GM19397 (cell line): ENCODE measurements around the gene RUFY1.

ENCODE experiments used
- ATAC-seq: cut with Tn5 transposase; IDR thresholded peaks from one replicate; pipeline ENCODE4 v1.9.1; 2021; ENCODE audit warnings: mild to moderate bottlenecking, moderate library complexity; ENCODE audit not compliant: unreplicated experiment

RUFY1 gene

GRCh38 chr5:179601871-179602625 is 51.7 kb downstream of the RUFY1 start:
- ATAC-seq, result no peak

GRCh38 chr5:179603308-179603707 is 53.0 kb downstream of the RUFY1 start:
- no peak for ATAC-seq

GRCh38 chr5:179605026-179605833 is 54.9 kb downstream of the RUFY1 start:
- ATAC-seq, result no peak

- no peak for ATAC-seq
Observed at GRCh38 chr5:179606071-179606909, 55.9 kb downstream of the RUFY1 start.

- ATAC-seq, result no peak
Observed at GRCh38 chr5:179606910-179607159, 56.5 kb downstream of the RUFY1 start.

GRCh38 chr5:179607160-179607931 is 57.0 kb downstream of the RUFY1 start:
- ATAC-seq, result no peak

- no peak for ATAC-seq
Observed at GRCh38 chr5:179608131-179608581, 57.8 kb downstream of the RUFY1 start.

GRCh38 chr5:179609834-179610108 is 59.4 kb downstream of the RUFY1 start:
- ATAC-seq, result no peak

GRCh38 chr5:179610109-179610902 is 60.0 kb downstream of the RUFY1 start:
- ATAC-seq, result no peak

GRCh38 chr5:179610903-179611265 is 60.5 kb downstream of the RUFY1 start:
- no peak for ATAC-seq

- no peak for ATAC-seq
Observed at GRCh38 chr5:179612577-179613459, 62.5 kb downstream of the RUFY1 start.

GRCh38 chr5:179613460-179614071 is 63.2 kb downstream of the RUFY1 start:
- no peak for ATAC-seq

GRCh38 chr5:179614745-179615144 is 64.4 kb downstream of the RUFY1 start:
- no peak for ATAC-seq

GRCh38 chr5:179615203-179615602 is 64.8 kb downstream of the RUFY1 start:
- ATAC-seq, result no peak

- no peak for ATAC-seq
Observed at GRCh38 chr5:179616002-179616594, 65.7 kb downstream of the RUFY1 start.

- no peak for ATAC-seq
Observed at GRCh38 chr5:179617930-179618329, 67.6 kb downstream of the RUFY1 start.

- no peak for ATAC-seq
Observed at GRCh38 chr5:179618923-179619554, 68.7 kb downstream of the RUFY1 start.

- ATAC-seq, result no peak
Observed at GRCh38 chr5:179619776-179620175, 69.4 kb downstream of the RUFY1 start.
